Karpas-422 (cell line): ENCODE data around the gene RHBG. TPM values are rescaled to one million over a fixed set of nuclear protein-coding genes. Genes with fewer than 3 reads are reported as not detected.

Experiments used
- DNase-seq: peaks from one replicate; pipeline ENCODE4 v3.0.0-alpha.2; 2015
- H2AFZ ChIP-seq: fragments of 200-600 bp; sonication (generic); 2 replicates; pipeline ENCODE4 v1.6.1; 2014; ENCODE audit warnings: antibody characterized with exemption, low read length, mixed read lengths
- H3K27ac ChIP-seq: fragments of 200-600 bp; sonication (generic); 2 replicates; pipeline ENCODE4 v1.5.1; 2014; ENCODE audit warnings: mild to moderate bottlenecking, low read length, moderate library complexity
- H3K27me3 ChIP-seq: fragments of 200-600 bp; sonication (generic); 2 replicates; pipeline ENCODE4 v1.6.1; 2014; ENCODE audit warnings: low read length, mixed read lengths
- H3K36me3 ChIP-seq: fragments of 200-600 bp; sonication (generic); 2 replicates; pipeline ENCODE4 v1.6.1; 2014; ENCODE audit warnings: low read length, mixed read lengths; ENCODE audit not compliant: insufficient read depth
- H3K4me1 ChIP-seq: fragments of 200-600 bp; sonication (generic); 2 replicates; pipeline ENCODE4 v1.6.1; 2014; ENCODE audit warnings: mild to moderate bottlenecking, low read length, mixed read lengths
- H3K4me2 ChIP-seq: fragments of 200-600 bp; sonication (generic); 2 replicates; pipeline ENCODE4 v1.6.1; 2014; ENCODE audit warnings: low read length, low read depth, mild to moderate bottlenecking; ENCODE audit not compliant: poor library complexity, severe bottlenecking
- H3K4me3 ChIP-seq: fragments of 200-600 bp; sonication (generic); 2 replicates; pipeline ENCODE4 v1.5.1; 2014; ENCODE audit warnings: mild to moderate bottlenecking, antibody characterized with exemption, low read length, mixed read lengths
- H3K79me2 ChIP-seq: fragments of 200-600 bp; sonication (generic); 2 replicates; pipeline ENCODE4 v1.6.1; 2014; ENCODE audit warnings: mild to moderate bottlenecking, low read length, mixed read lengths
- H3K9ac ChIP-seq: fragments of 200-600 bp; sonication (generic); 2 replicates; pipeline ENCODE4 v1.6.0; 2014; ENCODE audit warnings: low read length
- H3K9me2 ChIP-seq: fragments of 200-600 bp; sonication (generic), shearing (Covaris generic); replicated peaks from 2 replicates; pipeline ENCODE4 v1.6.0; 2014; ENCODE audit warnings: mild to moderate bottlenecking, low read length, moderate library complexity; ENCODE audit not compliant: insufficient read depth
- H3K9me3 ChIP-seq: fragments of 300-700, 200-600 bp; sonication (generic); 2 replicates; pipeline ENCODE4 v1.6.1; 2014; ENCODE audit warnings: low read length, mixed read lengths
- H4K20me1 ChIP-seq: fragments of 200-600 bp; sonication (generic); 2 replicates; pipeline ENCODE4 v1.6.1; 2014; ENCODE audit warnings: mild to moderate bottlenecking, antibody characterized with exemption, low read length, low read depth; ENCODE audit not compliant: insufficient read depth
- total RNA-seq: library from RNA; depleted of rRNA; stranded (reverse); fragments of >200 nt; shearing (Covaris generic); gene quantifications from 2 replicates; pipeline ENCODE4 v1.2.3, GENCODE V29; 2014; ENCODE audit warnings: low replicate concordance

RHBG gene
- total RNA-seq, 1 experiment from 2014 or later, result not detected

- Histone ChIP-seq H3K79me2 (no peaks in the 10 kb centered on the region), H2AFZ (no peak overlapping the region), H3K27ac (no peak overlapping the region), H3K4me1 (peaks cover 3% of the 10 kb centered on the region; the same call in 1 of the 2 replicates), H4K20me1 (no peaks in the 10 kb centered on the region), H3K4me2 (no peak overlapping the region), H3K9me3 (no peaks in the 10 kb centered on the region), H3K36me3 (no peaks in the 10 kb centered on the region), H3K4me3 (no peak overlapping the region), H3K9me2 (no peaks in the 10 kb centered on the region), H3K9ac (no peak overlapping the region), H3K27me3 (no peaks in the 10 kb centered on the region; the same call in 1 of the 2 replicates)
- no peak for DNase-seq
These were observed 41.7 kb downstream of the RHBG start for GRCh38 chr1:156410740-156411139.

- Histone ChIP-seq H3K9ac (no peak overlapping the region), H3K4me1 (peaks cover 3% of the 10 kb centered on the region; the same call in 1 of the 2 replicates), H3K27ac (no peak overlapping the region), H3K4me2 (no peak overlapping the region), H3K27me3 (no peaks in the 10 kb centered on the region; the same call in 1 of the 2 replicates), H4K20me1 (no peaks in the 10 kb centered on the region), H3K79me2 (no peaks in the 10 kb centered on the region), H3K9me2 (no peaks in the 10 kb centered on the region), H3K9me3 (no peaks in the 10 kb centered on the region), H3K36me3 (no peaks in the 10 kb centered on the region), H2AFZ (no peak overlapping the region), H3K4me3 (no peak overlapping the region)
- DNase-seq, result no peak
These were observed 43.8 kb downstream of the RHBG start for GRCh38 chr1:156412653-156413321.

- Histone ChIP-seq H3K4me2 (no peak overlapping the region), H3K27me3 (no peaks in the 10 kb centered on the region; the same call in 1 of the 2 replicates), H3K4me1 (peaks cover 3% of the 10 kb centered on the region; the same call in 1 of the 2 replicates)
These were observed 44.6 kb downstream of the RHBG start for GRCh38 chr1:156413391-156414246.

GRCh38 chr1:156414461-156415064 lies 45.6 kb downstream of the RHBG start:
- peaks cover 3% of the 10 kb centered on the region; the same call in 1 of the 2 replicates for H3K4me1 ChIP-seq
- H3K9me2 ChIP-seq, result no peaks in the 10 kb centered on the region
- H3K27me3 ChIP-seq, result no peaks in the 10 kb centered on the region; the same call in 1 of the 2 replicates
- H2AFZ ChIP-seq, result no peak overlapping the region
- H3K9me3 ChIP-seq, result no peaks in the 10 kb centered on the region
- H3K4me3 ChIP-seq, result no peak overlapping the region
- no peak overlapping the region for H3K27ac ChIP-seq
- no peak overlapping the region for H3K4me2 ChIP-seq
- no peaks in the 10 kb centered on the region for H3K79me2 ChIP-seq
- H4K20me1 ChIP-seq, result no peaks in the 10 kb centered on the region
- peak; percentile 64 for DNase-seq
- H3K9ac ChIP-seq, result no peak overlapping the region
- H3K36me3 ChIP-seq, result no peaks in the 10 kb centered on the region

More at GRCh38 chr1:156413391-156414246, 44.6 kb downstream of the RHBG start:
- H2AFZ ChIP-seq, result no peak overlapping the region
- no peaks in the 10 kb centered on the region for H3K79me2 ChIP-seq
- no peaks in the 10 kb centered on the region for H3K9me3 ChIP-seq
- H4K20me1 ChIP-seq, result no peaks in the 10 kb centered on the region
- no peaks in the 10 kb centered on the region for H3K9me2 ChIP-seq
- no peak overlapping the region for H3K4me3 ChIP-seq
- no peak for DNase-seq
- H3K9ac ChIP-seq, result no peak overlapping the region
- H3K27ac ChIP-seq, result no peak overlapping the region
- no peaks in the 10 kb centered on the region for H3K36me3 ChIP-seq

DNA sequence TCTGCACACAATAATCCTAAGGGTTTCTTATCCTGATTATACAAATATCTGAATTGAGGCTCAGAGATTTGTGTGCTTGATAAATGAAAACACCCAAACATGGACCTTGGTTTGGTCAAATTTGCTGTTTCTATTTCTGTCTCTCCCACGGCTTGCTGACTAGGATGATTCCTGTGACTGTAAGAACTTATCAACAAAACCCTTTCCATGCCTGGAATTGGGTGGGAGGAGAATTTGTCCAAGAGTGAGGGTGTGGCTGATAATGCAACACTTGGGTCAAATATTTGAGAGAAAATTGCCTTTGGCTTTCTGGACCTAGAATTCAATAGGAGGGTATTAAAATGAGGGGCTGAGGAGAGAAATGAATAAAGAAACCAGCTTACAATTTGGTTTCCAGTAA lies 48.0 kb downstream of the RHBG start:
- peaks cover 23% of the 10 kb centered on the region for H3K4me1 ChIP-seq
- no peaks in the 10 kb centered on the region for H3K36me3 ChIP-seq
- no peak for DNase-seq
- no peak overlapping the region for H3K27ac ChIP-seq
- H3K79me2 ChIP-seq, result no peaks in the 10 kb centered on the region
- H3K4me2 ChIP-seq, result no peak overlapping the region
- H4K20me1 ChIP-seq, result no peaks in the 10 kb centered on the region
- no peaks in the 10 kb centered on the region for H3K9me2 ChIP-seq
- no peaks in the 10 kb centered on the region for H3K9me3 ChIP-seq
- no peaks in the 10 kb centered on the region; the same call in 1 of the 2 replicates for H3K27me3 ChIP-seq
- no peak overlapping the region for H3K4me3 ChIP-seq
- no peak overlapping the region for H3K9ac ChIP-seq
- no peak overlapping the region for H2AFZ ChIP-seq

GRCh38 chr1:156417401-156418020 lies 48.5 kb downstream of the RHBG start:
- Histone ChIP-seq H3K9me3 (no peaks in the 10 kb centered on the region), H4K20me1 (no peaks in the 10 kb centered on the region), H3K9me2 (no peaks in the 10 kb centered on the region), H3K27me3 (no peaks in the 10 kb centered on the region; the same call in 1 of the 2 replicates), H3K27ac (no peak overlapping the region), H3K79me2 (no peaks in the 10 kb centered on the region), H2AFZ (no peak overlapping the region), H3K4me3 (no peak overlapping the region), H3K9ac (no peak overlapping the region), H3K4me1 (peaks cover 23% of the 10 kb centered on the region), H3K36me3 (no peaks in the 10 kb centered on the region), H3K4me2 (no peak overlapping the region)
- DNase-seq, result no peak

DNA sequence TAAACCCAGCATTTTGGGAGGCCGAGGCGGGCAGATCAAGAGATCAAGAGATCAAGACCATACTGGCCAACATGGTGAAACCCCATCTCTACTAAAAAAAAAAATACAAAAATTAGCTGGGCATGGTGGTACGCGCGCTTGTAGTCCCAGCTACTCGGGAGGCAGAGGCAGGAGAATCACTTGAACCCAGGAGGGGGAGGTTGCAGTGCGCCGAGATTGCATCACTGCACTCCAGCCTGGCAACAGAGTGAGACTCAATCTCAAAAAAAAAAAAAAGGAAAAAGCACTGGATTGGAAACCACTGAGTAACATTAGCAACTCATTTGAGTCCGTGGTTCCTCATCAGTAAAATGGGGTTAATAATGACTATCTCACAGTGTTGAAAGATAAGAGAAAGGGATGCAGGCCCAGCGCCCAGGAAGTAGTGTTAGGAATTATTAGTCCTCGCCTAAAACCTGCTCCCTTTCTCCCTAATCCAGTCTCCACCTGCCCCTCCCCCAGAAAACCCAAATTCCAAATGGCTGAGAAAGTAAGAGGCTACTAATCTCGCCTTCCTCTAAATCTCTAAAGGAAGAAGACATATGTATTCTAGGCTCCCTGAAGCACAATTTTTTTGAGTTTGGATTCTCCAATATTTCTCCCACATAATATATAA lies 49.5 kb downstream of the RHBG start:
- no peak for DNase-seq
- no peaks in the 10 kb centered on the region for H3K79me2 ChIP-seq
- H3K27me3 ChIP-seq, result no peaks in the 10 kb centered on the region
- no peak overlapping the region for H3K9ac ChIP-seq
- H3K9me3 ChIP-seq, result no peaks in the 10 kb centered on the region
- H3K4me3 ChIP-seq, result no peak overlapping the region
- H4K20me1 ChIP-seq, result no peaks in the 10 kb centered on the region
- H2AFZ ChIP-seq, result no peak overlapping the region
- H3K4me2 ChIP-seq, result no peak overlapping the region
- H3K27ac ChIP-seq, result no peak overlapping the region
- H3K36me3 ChIP-seq, result no peaks in the 10 kb centered on the region
- no peaks in the 10 kb centered on the region for H3K9me2 ChIP-seq
- peaks cover 19% of the 10 kb centered on the region for H3K4me1 ChIP-seq
